ENCODE measurements around the gene TFF3. TPM values are rescaled to one million over a fixed set of nuclear protein-coding genes. Genes with fewer than 3 reads are reported as not detected.

Gene TFF3
- total and polyA plus RNA-seq, 2 of the 13 experiments (the other 11 are each of a cell fraction or from before 2014, with no cell fraction given) = 14.2 to 26.9 TPM

GRCh38 chr21:42315296-42315891, at the start of gene TFF3 (continued):
- TF ChIP-seq ZNF362 (CRISPR knock-in tag; IDR thresholded peaks at IDR 0.05; ENCODE audit: borderline replicate concordance) = peak; percentile 38; the same call in 1 of the 2 replicates
- TF ChIP-seq CEBPG (CRISPR knock-in tag; IDR thresholded peaks at IDR 0.05) = 0 out of 2 replicates have a peak, but pooled peaks have one; percentile 19
- no peak for TF ChIP-seq SRSF4 (IDR thresholded peaks at IDR 0.05; ENCODE audit: low read depth, low read length, poor library complexity, severe bottlenecking)
- TF ChIP-seq, protein P1, sequence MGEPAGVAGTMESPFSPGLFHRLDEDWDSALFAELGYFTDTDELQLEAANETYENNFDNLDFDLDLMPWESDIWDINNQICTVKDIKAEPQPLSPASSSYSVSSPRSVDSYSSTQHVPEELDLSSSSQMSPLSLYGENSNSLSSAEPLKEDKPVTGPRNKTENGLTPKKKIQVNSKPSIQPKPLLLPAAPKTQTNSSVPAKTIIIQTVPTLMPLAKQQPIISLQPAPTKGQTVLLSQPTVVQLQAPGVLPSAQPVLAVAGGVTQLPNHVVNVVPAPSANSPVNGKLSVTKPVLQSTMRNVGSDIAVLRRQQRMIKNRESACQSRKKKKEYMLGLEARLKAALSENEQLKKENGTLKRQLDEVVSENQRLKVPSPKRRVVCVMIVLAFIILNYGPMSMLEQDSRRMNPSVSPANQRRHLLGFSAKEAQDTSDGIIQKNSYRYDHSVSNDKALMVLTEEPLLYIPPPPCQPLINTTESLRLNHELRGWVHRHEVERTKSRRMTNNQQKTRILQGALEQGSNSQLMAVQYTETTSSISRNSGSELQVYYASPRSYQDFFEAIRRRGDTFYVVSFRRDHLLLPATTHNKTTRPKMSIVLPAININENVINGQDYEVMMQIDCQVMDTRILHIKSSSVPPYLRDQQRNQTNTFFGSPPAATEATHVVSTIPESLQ (CRISPR knock-in tag; conservative IDR thresholded peaks at IDR 0.05) = no peak
- TF ChIP-seq GRHL1 (CRISPR knock-in tag; conservative IDR thresholded peaks at IDR 0.05) = no peak
- TF ChIP-seq MLX (CRISPR knock-in tag; IDR thresholded peaks at IDR 0.05) = no peak
- TF ChIP-seq HMGA1 (CRISPR knock-in tag; conservative IDR thresholded peaks at IDR 0.05) = no peak
- TF ChIP-seq ZNF431 (CRISPR knock-in tag; IDR thresholded peaks at IDR 0.05; ENCODE audit: borderline replicate concordance, low read depth) = no peak
- no peak for TF ChIP-seq E2F1 (CRISPR knock-in tag; IDR thresholded peaks at IDR 0.05)
- no peak for TF ChIP-seq ZNF501 (CRISPR knock-in tag; IDR thresholded peaks at IDR 0.05)
- TF ChIP-seq TARDBP (CRISPR knock-in tag; IDR thresholded peaks at IDR 0.05) = no peak
- no peak for TF ChIP-seq ZNF652 (CRISPR knock-in tag; IDR thresholded peaks at IDR 0.05; ENCODE audit: borderline replicate concordance, low read depth)
- TF ChIP-seq ZNF3 (CRISPR knock-in tag; IDR thresholded peaks at IDR 0.05) = no peak
- peak; percentile 23; the same call in 1 of the 2 replicates for TF ChIP-seq ELF3 (CRISPR knock-in tag; IDR thresholded peaks at IDR 0.05)
- TF ChIP-seq XRCC5 (optimal IDR thresholded peaks at IDR 0.05; ENCODE audit: low read length) = peak; percentile 53
- no peak for TF ChIP-seq EED (CRISPR knock-in tag; IDR thresholded peaks at IDR 0.05)
- TF ChIP-seq HDAC6 (IDR thresholded peaks at IDR 0.05; ENCODE audit: low read depth, low read length) = no peak
- TF ChIP-seq MAFF (IDR thresholded peaks at IDR 0.05; ENCODE audit: low read depth, low read length) = no peak
- TF ChIP-seq ZNF552 (CRISPR knock-in tag; IDR thresholded peaks at IDR 0.05; ENCODE audit: borderline replicate concordance) = 0 out of 2 replicates have a peak, but pooled peaks have one; percentile 33
- no peak for TF ChIP-seq ZNF766 (CRISPR knock-in tag; IDR thresholded peaks at IDR 0.05; ENCODE audit: borderline replicate concordance)
